ENCODE results near the gene CRADD.

DNA sequence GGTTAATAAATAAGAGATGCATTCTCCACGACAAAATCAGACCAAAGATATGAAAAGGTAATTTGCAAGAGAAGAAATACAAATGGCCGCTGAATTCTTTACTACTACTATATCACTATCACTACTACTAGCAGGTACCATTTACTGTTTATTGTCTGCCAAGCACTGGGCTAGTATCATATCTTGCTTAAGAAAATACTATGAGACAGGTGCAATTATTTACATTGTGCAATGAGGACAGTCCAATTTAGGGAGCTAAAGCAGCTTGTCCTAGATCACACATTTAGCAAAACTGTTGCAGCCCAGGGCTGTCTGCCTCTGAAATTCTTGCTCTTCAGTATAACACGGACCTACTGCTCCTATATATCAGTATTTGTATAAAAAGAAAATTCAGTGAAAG lies 52.8 kb downstream of the CRADD start:
- TF ChIP-seq POLR2AphosphoS5 (IDR thresholded peaks at IDR 0.05) (no peak), CTCF (IDR thresholded peaks at IDR 0.05 in 8 of 11, conservative IDR thresholded peaks at IDR 0.05 in 3 of 11) (no peak)
